ENCODE measurements around the gene OSBPL10.

DNA sequence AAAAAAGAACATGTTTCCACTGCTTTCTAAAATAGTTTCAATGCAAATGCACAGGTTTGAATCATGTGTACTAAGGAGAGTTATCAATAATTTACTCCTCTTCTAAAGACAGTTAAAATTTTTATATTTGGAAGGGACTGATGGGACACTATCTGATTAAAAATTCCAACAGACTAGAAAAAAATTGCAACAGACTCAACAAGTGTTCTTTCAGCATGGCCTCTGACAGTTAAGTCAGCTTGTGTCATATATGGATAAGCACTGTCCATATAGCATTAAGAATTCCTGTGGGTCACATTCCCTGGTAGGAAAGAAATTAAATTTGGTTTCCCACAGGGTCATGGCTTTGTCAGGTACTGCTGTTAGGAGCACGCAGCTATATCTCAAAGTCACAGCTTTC is 96.8 kb downstream of the OSBPL10 start:
- no peak for TF ChIP-seq EZH2phosphoT487 (IDR thresholded peaks at IDR 0.05; ENCODE audit: borderline replicate concordance, low read depth, low read length)
- TF ChIP-seq, protein P1, sequence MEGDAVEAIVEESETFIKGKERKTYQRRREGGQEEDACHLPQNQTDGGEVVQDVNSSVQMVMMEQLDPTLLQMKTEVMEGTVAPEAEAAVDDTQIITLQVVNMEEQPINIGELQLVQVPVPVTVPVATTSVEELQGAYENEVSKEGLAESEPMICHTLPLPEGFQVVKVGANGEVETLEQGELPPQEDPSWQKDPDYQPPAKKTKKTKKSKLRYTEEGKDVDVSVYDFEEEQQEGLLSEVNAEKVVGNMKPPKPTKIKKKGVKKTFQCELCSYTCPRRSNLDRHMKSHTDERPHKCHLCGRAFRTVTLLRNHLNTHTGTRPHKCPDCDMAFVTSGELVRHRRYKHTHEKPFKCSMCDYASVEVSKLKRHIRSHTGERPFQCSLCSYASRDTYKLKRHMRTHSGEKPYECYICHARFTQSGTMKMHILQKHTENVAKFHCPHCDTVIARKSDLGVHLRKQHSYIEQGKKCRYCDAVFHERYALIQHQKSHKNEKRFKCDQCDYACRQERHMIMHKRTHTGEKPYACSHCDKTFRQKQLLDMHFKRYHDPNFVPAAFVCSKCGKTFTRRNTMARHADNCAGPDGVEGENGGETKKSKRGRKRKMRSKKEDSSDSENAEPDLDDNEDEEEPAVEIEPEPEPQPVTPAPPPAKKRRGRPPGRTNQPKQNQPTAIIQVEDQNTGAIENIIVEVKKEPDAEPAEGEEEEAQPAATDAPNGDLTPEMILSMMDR (conservative IDR thresholded peaks at IDR 0.05; ENCODE audit: low read length), result no peak
